ENCODE measurements around the gene DOP1A.

The DOP1A gene

DNA sequence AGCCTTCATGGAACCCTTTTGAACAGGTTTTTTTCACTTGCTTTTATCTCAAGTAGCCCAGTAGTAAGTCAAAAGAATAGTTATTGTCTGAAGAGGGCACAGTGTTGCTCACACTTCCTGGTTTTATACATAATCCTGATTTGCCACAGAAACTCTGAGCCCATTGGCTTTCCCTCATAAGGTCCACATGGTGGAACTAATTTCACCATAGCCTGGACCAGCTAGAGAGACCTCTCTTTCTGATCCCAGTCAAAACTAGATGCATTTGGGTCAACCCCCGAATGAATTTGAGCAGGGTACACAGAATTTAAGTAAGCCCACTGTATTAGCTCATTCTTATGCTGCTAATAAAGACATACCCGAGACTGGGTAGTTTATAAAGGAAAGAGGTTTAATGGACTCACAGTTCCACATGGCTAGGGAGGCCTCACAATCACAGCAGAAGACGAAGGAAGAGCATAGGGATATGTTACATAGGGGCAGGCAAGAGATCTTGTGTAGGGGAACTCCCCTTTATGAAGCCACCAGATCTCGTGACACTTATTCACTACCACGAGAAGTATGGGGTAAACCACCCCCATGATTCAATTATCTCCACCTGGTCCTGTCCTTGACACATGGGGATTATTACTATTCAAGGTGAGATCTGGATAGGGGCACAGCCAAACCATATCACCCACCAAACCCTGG is 131.8 kb downstream of the DOP1A start:
- no peak for DNase-seq

DNA sequence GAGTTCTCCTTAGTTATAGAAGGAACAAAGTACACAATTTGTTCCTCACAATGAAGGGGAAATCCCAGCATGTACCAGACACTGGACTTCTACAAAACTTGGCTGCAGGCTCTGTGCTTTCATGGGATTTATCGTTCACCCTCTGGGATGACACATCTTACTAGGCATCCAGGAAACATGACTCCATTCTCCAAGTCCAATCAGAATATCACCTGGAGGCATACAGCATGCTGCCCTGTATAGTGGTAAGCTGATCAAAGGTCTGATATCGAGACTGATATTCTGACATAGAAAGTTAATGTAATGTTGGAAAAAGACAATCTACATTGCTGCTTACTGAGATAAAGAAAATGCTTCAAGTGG is 132.4 kb downstream of the DOP1A start:
- no peak for DNase-seq

DNA sequence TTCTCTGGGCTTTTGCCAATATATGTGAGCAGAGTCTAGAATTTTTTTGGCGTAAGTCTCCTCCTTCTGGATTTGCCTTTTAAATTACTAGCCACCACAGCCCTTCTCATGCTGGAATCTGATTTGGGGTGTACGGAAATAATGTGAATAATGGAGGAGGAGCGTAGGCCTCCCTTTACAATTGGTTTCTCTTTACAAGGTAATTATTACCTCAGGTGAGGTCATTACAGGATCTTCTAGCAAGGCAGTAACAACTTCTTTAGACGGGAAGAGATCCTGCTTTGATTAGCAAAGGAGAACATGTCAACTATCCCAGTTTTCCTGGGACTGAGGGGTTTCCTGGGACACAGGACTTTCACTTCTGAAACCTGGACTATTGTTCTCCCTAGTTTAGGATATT is 134.6 kb downstream of the DOP1A start:
- no peak for DNase-seq

DNA sequence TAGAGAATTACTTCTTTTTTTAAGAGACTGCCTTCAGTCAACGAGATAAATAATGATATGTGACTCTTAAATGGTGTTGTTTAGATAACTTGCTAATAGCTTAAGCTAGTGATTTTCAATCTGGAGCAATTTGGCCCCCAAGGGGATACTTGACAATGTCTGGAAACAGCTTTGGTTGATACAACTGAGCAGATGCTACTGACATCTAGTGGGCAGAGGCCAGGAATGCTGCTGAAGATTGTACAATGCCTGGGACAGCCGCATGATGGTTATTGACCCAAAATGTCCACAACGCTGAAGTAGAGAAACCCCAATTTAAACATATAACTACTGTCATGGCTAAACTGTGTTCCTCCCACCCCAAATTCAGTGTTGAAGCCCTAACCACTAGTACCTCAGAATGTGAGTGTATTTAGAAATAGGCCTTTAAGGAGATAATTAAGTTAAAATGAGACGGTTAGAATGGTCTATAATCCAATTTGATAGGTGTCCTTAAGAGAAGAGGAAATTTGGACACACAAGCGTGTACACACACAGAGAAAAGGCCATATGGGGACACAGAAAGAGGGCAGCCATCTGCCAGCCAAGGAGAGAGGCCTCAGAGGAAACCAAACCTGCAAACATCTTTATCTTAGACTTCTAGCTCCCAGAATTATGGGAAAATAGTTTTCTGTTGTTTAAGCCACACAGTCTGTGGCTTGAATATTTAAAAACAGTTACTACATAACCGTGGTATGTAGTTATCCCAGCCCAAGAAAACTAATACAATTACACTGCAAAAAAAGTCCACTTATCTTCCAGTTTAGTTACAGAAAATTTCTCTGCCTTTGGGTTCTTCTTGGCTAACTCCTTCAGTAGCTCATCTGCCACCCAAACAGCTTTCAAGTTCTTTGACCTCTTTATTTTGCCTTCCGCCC is 147.9 kb downstream of the DOP1A start:
- DNase-seq = peak in 47 of 56 donors; percentile 2 to 76 (median 34)

DNA sequence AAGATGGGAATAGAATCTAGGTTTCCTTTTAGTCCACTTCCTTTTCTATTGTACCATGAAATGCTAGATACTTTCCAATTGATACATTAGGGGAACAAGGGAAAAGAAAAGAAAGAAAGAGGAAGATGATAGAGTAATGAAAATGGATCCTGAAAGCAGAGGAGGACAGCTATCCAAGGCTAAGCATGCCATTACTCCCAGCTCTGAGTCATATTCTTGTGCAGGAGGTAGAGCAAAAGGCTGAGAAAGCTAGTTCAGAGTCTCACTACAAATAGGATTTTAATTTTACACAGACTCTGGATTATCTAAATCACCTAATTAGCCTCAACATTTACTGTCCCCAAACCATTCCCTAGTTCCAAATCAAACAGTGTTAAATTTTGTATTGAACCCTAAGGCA is 149.3 kb downstream of the DOP1A start:
- no peak for DNase-seq
